K562 (cell line): ENCODE results near the gene DCPS. TPM values are rescaled to one million over a fixed set of nuclear protein-coding genes. Genes with fewer than 3 reads are reported as not detected.

ENCODE experiments used
- C11orf30 ChIP-seq: fragments of 450-650 bp; IDR thresholded peaks from 2 replicates; pipeline ENCODE4 v1.6.1; 2016; ENCODE audit warnings: low read depth, mild to moderate bottlenecking
- EGR1 ChIP-seq: fragments of 450-650 bp; conservative IDR thresholded peaks from 2 replicates; pipeline ENCODE4 v1.6.1; 2017; ENCODE audit warnings: mild to moderate bottlenecking
- FUS ChIP-seq: fragments of 200-400 bp; formaldehyde crosslinking; optimal IDR thresholded peaks from 2 replicates; pipeline ENCODE3; 2017; ENCODE audit warnings: low read depth, low read length
- GTF2F1 ChIP-seq: IDR thresholded peaks from 2 replicates; pipeline ENCODE4 v1.6.1; 2011; ENCODE audit warnings: low read depth, low read length, improper control_type of control experiment
- JUNB ChIP-seq: fragments of 450-650 bp; formaldehyde crosslinking; conservative IDR thresholded peaks from 2 replicates; pipeline ENCODE4 v1.4.0; 2020; ENCODE audit warnings: mild to moderate bottlenecking
- MEIS2 ChIP-seq: fragments of 450-650 bp; IDR thresholded peaks from 2 replicates; pipeline ENCODE4 v1.6.1; 2014; ENCODE audit warnings: mild to moderate bottlenecking; ENCODE audit not compliant: partially characterized antibody
- RBM22 ChIP-seq: fragments of 200-400 bp; formaldehyde crosslinking; IDR thresholded peaks from 2 replicates; pipeline ENCODE4 v1.6.1; 2018; ENCODE audit warnings: low read length, low read depth; ENCODE audit not compliant: poor library complexity, severe bottlenecking
- SMAD4 ChIP-seq: fragments of 250-450 bp; sonication (Bioruptor Pico); conservative IDR thresholded peaks from 2 replicates; pipeline ENCODE4 v1.8.0; 2021; ENCODE audit warnings: inconsistent platforms, mild to moderate bottlenecking, moderate library complexity
- TAL1 ChIP-seq: fragments of 450-650 bp; IDR thresholded peaks from 2 replicates; pipeline ENCODE4 v1.6.1; 2016; ENCODE audit warnings: mild to moderate bottlenecking
- ZNF140 ChIP-seq: fragments of 250-450 bp; sonication (Bioruptor Pico); IDR thresholded peaks from 2 replicates; pipeline ENCODE4 v1.8.0; 2021; ENCODE audit warnings: moderate library complexity, mild to moderate bottlenecking, inconsistent platforms
- ZNF354B ChIP-seq: fragments of 250-450 bp; sonication (Bioruptor Pico); IDR thresholded peaks from 2 replicates; pipeline ENCODE4 v1.4.0; 2020
- polyA plus RNA-seq, 8 experiments: library from polyadenylated mRNA; depleted of rRNA in 4 of 8; stranded (reverse) in 5 of 8; unstranded in 3 of 8; fragments of >200 nt; fragmentation: Nextera tagmentation in 2 of 8; fragmentation: Illumina TruSeq in 1 of 8; extraction: Ambion mirVana in 2 of 8; extraction: Trizol in 1 of 8; gene quantifications; 2 replicates each; pipeline versions ENCODE4 v1.2.1 to v1.2.3, GENCODE V29; 2011 to 2014; ENCODE audit warnings: inconsistent platforms in 1 of 8, missing spikeins in 1 of 8
- total RNA-seq, 7 experiments: library from RNA; depleted of rRNA in 6 of 7; stranded (reverse); fragments of >200 nt in 6 of 7; fragmentation: Illumina TruSeq in 2 of 7; extraction: Trizol in 2 of 7; gene quantifications; 2 replicates each; pipeline versions ENCODE4 v1.2.1 to v1.2.3, GENCODE V29; 2011 to 2021; ENCODE audit warnings: low replicate concordance in 1 of 7
- TF ChIP-seq, protein P1 (sequence below): sonication (generic); formaldehyde crosslinking; IDR thresholded peaks from 2 replicates; pipeline ENCODE4 v1.8.0; 2022; ENCODE audit warnings: mild to moderate bottlenecking, low read depth, missing genetic modification reagents
- TF ChIP-seq, protein P2 (sequence below): fragments of 150-350 bp; IDR thresholded peaks from 2 replicates; pipeline ENCODE4 v1.6.1; 2014; ENCODE audit warnings: low read depth, mild to moderate bottlenecking, low read length, borderline replicate concordance
- TF ChIP-seq, protein P3 (sequence below): fragments of 250-450 bp; sonication (Bioruptor Pico); IDR thresholded peaks from 2 replicates; pipeline ENCODE4 v1.5.1; 2021; ENCODE audit warnings: mild to moderate bottlenecking
- TF ChIP-seq, protein P4 (sequence below): fragments of 450-650 bp; IDR thresholded peaks from 2 replicates; pipeline ENCODE4 v1.6.1; 2016; ENCODE audit warnings: missing biosample characterization, missing genetic modification characterization
- TF ChIP-seq, protein P5 (sequence below): fragments of 250-450 bp; sonication (Bioruptor Pico); IDR thresholded peaks from 2 replicates; pipeline ENCODE4 v1.8.0; 2022; ENCODE audit warnings: moderate library complexity, mild to moderate bottlenecking, inconsistent platforms

DCPS gene
- total and polyA plus RNA-seq, 9 of the 15 experiments (the other 6 are each of a cell fraction or from before 2014, with no cell fraction given), result 8.7 to 38.1 (median 17.9) TPM

DNA sequence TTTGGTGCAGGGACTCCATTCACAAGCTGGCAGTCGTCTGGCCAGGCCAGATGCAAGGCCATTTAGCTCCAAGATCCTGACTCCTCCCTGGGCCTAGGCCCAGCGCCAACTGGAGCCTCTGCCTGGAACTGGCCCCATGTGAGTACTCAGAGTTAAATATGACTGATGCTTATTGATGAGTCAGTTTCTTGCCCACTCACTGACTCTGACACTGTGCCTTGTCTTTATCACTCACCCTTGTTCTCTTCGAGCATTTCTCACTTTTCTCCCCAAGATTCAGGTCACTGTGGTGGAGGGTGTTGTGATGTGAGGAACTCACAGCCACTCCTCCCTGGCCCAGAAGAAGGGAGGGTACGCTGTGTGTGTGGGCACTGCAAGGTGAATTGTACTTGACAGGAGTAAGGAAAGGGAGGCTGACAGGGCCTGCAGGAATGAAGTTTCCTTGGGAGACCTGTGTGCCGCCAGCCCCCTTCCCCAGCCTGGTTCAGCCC, 28.4 kb downstream of the DCPS start (continued):
- TF ChIP-seq, protein P1, sequence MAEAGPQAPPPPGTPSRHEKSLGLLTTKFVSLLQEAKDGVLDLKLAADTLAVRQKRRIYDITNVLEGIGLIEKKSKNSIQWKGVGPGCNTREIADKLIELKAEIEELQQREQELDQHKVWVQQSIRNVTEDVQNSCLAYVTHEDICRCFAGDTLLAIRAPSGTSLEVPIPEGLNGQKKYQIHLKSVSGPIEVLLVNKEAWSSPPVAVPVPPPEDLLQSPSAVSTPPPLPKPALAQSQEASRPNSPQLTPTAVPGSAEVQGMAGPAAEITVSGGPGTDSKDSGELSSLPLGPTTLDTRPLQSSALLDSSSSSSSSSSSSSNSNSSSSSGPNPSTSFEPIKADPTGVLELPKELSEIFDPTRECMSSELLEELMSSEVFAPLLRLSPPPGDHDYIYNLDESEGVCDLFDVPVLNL (CRISPR knock-in tag), result no peak
- TF ChIP-seq, protein P2, sequence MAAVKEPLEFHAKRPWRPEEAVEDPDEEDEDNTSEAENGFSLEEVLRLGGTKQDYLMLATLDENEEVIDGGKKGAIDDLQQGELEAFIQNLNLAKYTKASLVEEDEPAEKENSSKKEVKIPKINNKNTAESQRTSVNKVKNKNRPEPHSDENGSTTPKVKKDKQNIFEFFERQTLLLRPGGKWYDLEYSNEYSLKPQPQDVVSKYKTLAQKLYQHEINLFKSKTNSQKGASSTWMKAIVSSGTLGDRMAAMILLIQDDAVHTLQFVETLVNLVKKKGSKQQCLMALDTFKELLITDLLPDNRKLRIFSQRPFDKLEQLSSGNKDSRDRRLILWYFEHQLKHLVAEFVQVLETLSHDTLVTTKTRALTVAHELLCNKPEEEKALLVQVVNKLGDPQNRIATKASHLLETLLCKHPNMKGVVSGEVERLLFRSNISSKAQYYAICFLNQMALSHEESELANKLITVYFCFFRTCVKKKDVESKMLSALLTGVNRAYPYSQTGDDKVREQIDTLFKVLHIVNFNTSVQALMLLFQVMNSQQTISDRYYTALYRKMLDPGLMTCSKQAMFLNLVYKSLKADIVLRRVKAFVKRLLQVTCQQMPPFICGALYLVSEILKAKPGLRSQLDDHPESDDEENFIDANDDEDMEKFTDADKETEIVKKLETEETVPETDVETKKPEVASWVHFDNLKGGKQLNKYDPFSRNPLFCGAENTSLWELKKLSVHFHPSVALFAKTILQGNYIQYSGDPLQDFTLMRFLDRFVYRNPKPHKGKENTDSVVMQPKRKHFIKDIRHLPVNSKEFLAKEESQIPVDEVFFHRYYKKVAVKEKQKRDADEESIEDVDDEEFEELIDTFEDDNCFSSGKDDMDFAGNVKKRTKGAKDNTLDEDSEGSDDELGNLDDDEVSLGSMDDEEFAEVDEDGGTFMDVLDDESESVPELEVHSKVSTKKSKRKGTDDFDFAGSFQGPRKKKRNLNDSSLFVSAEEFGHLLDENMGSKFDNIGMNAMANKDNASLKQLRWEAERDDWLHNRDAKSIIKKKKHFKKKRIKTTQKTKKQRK, result no peak
- TF ChIP-seq, protein P3, sequence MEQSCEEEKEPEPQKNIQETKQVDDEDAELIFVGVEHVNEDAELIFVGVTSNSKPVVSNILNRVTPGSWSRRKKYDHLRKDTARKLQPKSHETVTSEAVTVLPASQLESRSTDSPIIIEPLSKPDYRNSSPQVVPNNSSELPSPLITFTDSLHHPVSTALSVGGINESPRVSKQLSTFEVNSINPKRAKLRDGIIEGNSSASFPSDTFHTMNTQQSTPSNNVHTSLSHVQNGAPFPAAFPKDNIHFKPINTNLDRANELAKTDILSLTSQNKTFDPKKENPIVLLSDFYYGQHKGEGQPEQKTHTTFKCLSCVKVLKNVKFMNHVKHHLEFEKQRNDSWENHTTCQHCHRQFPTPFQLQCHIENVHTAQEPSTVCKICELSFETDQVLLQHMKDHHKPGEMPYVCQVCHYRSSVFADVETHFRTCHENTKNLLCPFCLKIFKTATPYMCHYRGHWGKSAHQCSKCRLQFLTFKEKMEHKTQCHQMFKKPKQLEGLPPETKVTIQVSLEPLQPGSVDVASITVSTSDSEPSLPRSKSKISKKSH (CRISPR knock-in tag), result no peak
- TF ChIP-seq GTF2F1 (no peak), FUS (no peak), C11orf30 (0 out of 2 replicates have a peak, but pooled peaks have one; percentile 28), RBM22 (no peak), EGR1 (peak; percentile 34; the same call in 1 of the 2 replicates), ZNF140 (CRISPR knock-in tag) (no peak), MEIS2 (peak; percentile 22), ZNF354B (no peak), SMAD4 (no peak), JUNB (CRISPR knock-in tag) (no peak), TAL1 (no peak)
- TF ChIP-seq, protein P4, sequence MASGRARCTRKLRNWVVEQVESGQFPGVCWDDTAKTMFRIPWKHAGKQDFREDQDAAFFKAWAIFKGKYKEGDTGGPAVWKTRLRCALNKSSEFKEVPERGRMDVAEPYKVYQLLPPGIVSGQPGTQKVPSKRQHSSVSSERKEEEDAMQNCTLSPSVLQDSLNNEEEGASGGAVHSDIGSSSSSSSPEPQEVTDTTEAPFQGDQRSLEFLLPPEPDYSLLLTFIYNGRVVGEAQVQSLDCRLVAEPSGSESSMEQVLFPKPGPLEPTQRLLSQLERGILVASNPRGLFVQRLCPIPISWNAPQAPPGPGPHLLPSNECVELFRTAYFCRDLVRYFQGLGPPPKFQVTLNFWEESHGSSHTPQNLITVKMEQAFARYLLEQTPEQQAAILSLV (tag), result no peak
- TF ChIP-seq, protein P5, sequence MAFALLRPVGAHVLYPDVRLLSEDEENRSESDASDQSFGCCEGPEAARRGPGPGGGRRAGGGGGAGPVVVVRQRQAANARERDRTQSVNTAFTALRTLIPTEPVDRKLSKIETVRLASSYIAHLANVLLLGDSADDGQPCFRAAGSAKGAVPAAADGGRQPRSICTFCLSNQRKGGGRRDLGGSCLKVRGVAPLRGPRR (CRISPR knock-in tag), result no peak
